HCT116 (cell line): ENCODE measurements around the gene BAIAP2.

Experiments
- EZH2 ChIP-seq: fragments of 200-600 bp; sonication (generic); IDR thresholded peaks from 2 replicates; pipeline ENCODE4 v1.6.1; 2017; ENCODE audit warnings: antibody characterized with exemption, mixed run types
- REST ChIP-seq: IDR thresholded peaks from 2 replicates; pipeline ENCODE4 v1.6.1; 2012; ENCODE audit warnings: low read depth
- SIN3A ChIP-seq: IDR thresholded peaks from 2 replicates; pipeline ENCODE4 v1.6.1; 2012; ENCODE audit warnings: low read depth
- SP1 ChIP-seq: IDR thresholded peaks from 2 replicates; pipeline ENCODE4 v1.6.1; 2012; ENCODE audit warnings: low read depth
- TCF7L2 ChIP-seq: IDR thresholded peaks from 2 replicates; pipeline ENCODE4 v1.7.0; 2011; ENCODE audit warnings: borderline replicate concordance, inconsistent platforms; ENCODE audit not compliant: insufficient read depth, insufficient read length; ENCODE audit errors: extremely low read depth
- YY1 ChIP-seq: IDR thresholded peaks from 2 replicates; pipeline ENCODE4 v1.6.1; 2011; ENCODE audit warnings: low read length, low read depth, moderate library complexity, mild to moderate bottlenecking; ENCODE audit not compliant: insufficient replicate concordance; ENCODE audit errors: extremely low read depth
- ZBTB33 ChIP-seq: IDR thresholded peaks from 2 replicates; pipeline ENCODE4 v1.6.1; 2011; ENCODE audit warnings: mild to moderate bottlenecking, low read length, moderate library complexity; ENCODE audit not compliant: insufficient replicate concordance; ENCODE audit errors: extremely low read depth
- TF ChIP-seq, protein P1 (sequence below), 3 experiments: fragments of 200-600 bp in 1 of 3; sonication (generic) in 1 of 3; IDR thresholded peaks in 2 of 3; conservative IDR thresholded peaks in 1 of 3; 2 replicates each; pipeline ENCODE4 v1.5.1; 2012 to 2017; ENCODE audit warnings: low read depth in 2 of 3, low read length in 2 of 3, antibody characterized with exemption in 1 of 3, borderline replicate concordance in 1 of 3, control low read depth in 1 of 3, mild to moderate bottlenecking in 1 of 3, mixed read lengths in 1 of 3, mixed run types in 1 of 3, moderate library complexity in 1 of 3; ENCODE audit not compliant: insufficient read depth in 1 of 3

GRCh38 chr17:81120695-81121621 is 86.0 kb downstream of the BAIAP2 start:
- TF ChIP-seq ZBTB33: no peak
- TF ChIP-seq EZH2: no peak
- TF ChIP-seq, protein P1, sequence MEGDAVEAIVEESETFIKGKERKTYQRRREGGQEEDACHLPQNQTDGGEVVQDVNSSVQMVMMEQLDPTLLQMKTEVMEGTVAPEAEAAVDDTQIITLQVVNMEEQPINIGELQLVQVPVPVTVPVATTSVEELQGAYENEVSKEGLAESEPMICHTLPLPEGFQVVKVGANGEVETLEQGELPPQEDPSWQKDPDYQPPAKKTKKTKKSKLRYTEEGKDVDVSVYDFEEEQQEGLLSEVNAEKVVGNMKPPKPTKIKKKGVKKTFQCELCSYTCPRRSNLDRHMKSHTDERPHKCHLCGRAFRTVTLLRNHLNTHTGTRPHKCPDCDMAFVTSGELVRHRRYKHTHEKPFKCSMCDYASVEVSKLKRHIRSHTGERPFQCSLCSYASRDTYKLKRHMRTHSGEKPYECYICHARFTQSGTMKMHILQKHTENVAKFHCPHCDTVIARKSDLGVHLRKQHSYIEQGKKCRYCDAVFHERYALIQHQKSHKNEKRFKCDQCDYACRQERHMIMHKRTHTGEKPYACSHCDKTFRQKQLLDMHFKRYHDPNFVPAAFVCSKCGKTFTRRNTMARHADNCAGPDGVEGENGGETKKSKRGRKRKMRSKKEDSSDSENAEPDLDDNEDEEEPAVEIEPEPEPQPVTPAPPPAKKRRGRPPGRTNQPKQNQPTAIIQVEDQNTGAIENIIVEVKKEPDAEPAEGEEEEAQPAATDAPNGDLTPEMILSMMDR (IDR thresholded peaks at IDR 0.05 in 2 of 3, conservative IDR thresholded peaks at IDR 0.05 in 1 of 3; ENCODE audit: borderline replicate concordance in 1 of 3, insufficient read depth in 1 of 3, low read depth in 2 of 3, low read length in 2 of 3): no peak
- TF ChIP-seq SIN3A: no peak
- no peak for TF ChIP-seq YY1
- TF ChIP-seq TCF7L2: no peak
- TF ChIP-seq SP1: no peak
- no peak for TF ChIP-seq REST
